Thyroid gland (tissue), 4 donors: ENCODE measurements around the gene ACSM2A.

ENCODE experiments used
- CTCF ChIP-seq, 6 experiments: fragments of 200-600 bp in 3 of 6; fragments of 450-650 bp in 3 of 6; sonication (generic) in 3 of 6; IDR thresholded peaks; one replicate each; pipeline ENCODE4 v1.5.1; 2016 to 2019; ENCODE audit warnings: antibody characterized with exemption in 6 of 6, mild to moderate bottlenecking in 2 of 6, inconsistent platforms in 1 of 6, moderate library complexity in 1 of 6
- POLR2A ChIP-seq, 2 donors: fragments of 450-650 bp; IDR thresholded peaks; one replicate each; pipeline ENCODE4 v1.6.1; 2017; ENCODE audit warnings: antibody characterized with exemption in 2 of 2, mild to moderate bottlenecking in 2 of 2, moderate library complexity in 1 of 2

GRCh38 chr16:20519231-20519630, 67.9 kb downstream of the ACSM2A start:
- no peak for TF ChIP-seq POLR2A (IDR thresholded peaks at IDR 0.05)
- TF ChIP-seq CTCF (IDR thresholded peaks at IDR 0.05) = no peak
